Astrocyte of the spinal cord (primary cell): Measurements from ENCODE around the gene MPV17.

Source experiments
- DNase-seq: peaks from one replicate; pipeline ENCODE4 v3.0.0; 2011; ENCODE audit warnings: low read depth, low spot score
- H3K4me3 ChIP-seq: 2 replicates; pipeline ENCODE4 v1.5.1; 2011; ENCODE audit warnings: low read depth, mild to moderate bottlenecking, low read length, moderate library complexity
- in situ Hi-C: cut with HindIII; loops from 2 replicates; pipeline ENCODE4 v1.10.0; 2017; ENCODE audit warnings: low sequenced_read_pairs
- TF ChIP-seq, protein P1 (sequence below): IDR thresholded peaks from 2 replicates; pipeline ENCODE4 v1.5.1; 2012; ENCODE audit warnings: low read depth, mild to moderate bottlenecking, low read length, inconsistent platforms

MPV17 gene

DNA sequence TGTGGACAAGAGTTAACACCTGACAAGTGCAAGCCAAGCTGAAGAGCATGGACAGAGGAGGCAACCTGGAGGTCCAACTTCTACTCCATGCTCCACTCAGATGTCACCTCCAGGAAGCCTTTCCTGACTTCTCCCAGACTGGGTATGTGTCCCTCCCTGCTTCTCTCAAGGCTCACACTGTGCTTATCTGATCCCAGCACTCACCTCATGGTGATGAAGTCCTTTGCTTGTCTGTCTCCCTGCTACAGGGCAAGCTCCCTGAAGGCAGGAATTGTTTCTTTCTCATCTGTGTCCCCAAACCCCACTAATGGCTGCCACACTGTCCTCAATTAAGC, 57.4 kb downstream of the MPV17 start:
- DNase-seq, result no peak
- no peak overlapping the region for H3K4me3 ChIP-seq
- TF ChIP-seq, protein P1, sequence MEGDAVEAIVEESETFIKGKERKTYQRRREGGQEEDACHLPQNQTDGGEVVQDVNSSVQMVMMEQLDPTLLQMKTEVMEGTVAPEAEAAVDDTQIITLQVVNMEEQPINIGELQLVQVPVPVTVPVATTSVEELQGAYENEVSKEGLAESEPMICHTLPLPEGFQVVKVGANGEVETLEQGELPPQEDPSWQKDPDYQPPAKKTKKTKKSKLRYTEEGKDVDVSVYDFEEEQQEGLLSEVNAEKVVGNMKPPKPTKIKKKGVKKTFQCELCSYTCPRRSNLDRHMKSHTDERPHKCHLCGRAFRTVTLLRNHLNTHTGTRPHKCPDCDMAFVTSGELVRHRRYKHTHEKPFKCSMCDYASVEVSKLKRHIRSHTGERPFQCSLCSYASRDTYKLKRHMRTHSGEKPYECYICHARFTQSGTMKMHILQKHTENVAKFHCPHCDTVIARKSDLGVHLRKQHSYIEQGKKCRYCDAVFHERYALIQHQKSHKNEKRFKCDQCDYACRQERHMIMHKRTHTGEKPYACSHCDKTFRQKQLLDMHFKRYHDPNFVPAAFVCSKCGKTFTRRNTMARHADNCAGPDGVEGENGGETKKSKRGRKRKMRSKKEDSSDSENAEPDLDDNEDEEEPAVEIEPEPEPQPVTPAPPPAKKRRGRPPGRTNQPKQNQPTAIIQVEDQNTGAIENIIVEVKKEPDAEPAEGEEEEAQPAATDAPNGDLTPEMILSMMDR, result no peak
- in situ Hi-C loops, result loop anchor here (25.0 kb wide), 1 partner anchor 153 kb away; the partner anchor contains the start of genes ABHD1 and CGREF1

DNA sequence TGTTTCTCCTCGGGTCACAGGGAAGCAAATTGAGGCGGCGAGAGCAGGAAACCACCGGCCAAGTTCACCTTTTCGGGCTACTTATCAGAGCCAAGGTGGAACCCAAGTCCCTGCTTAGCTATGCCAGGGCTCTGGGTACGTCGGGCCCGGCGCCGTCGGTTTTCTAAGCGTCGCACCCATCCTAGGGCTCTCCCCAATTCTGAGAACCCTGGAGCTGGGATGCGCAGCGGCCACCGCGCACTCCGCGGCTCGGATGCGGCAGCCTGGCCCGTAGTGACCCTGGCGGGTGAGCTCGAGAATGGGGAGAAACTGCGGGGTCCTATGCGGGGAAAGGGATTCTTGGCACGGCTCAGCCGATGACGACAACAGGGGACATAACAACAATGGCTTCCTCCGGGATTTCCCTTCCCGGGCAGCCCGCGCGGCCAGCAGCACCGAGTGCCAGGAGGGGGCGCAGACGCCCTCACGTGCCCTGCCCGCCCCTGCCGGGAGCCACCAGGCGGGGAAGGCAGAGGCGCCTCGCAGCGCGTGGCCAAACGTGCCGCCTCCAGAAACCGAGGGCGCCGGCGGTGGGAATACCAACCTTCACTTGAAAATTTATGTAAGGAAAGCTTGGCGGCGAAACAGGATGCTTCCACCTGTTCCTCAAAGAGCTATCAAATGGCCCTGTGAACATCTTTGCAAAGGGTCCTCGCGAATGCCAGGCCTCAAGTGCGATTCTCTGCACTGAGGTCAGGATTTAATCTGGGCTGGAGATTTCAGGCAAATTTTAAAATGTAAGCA, 58.0 kb downstream of the MPV17 start:
- TF ChIP-seq, protein P1, result peak; percentile 56
- in situ Hi-C loops, result loop anchor here (25.0 kb wide), 1 partner anchor 153 kb away; the partner anchor contains the start of genes ABHD1 and CGREF1
- peak; percentile 16 for DNase-seq
- H3K4me3 ChIP-seq, result no peak overlapping the region

DNA sequence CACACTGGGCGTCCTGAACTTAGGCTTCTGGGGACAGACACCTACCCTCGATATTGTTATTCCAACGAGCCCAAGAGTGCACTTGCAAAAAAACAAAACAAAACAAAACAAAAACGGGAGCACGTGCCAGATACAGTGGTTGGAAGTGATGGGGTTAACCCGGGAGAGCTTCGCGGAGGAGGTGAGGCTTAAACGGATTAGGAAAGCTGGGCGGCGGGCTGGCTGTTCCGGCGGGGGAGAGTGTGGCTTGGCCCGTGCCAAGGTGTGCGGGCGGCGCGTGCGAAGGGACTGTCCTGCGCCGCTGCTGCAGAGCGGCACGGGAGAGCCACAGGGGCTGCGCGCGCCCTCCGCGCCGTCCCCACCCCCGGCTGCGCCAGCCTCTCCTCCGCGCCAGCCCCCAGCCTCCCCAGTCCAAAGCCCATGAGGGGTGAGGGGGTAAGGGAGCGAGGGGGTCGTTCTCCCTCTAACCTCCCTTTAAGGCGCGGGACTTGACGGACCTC, 58.6 kb downstream of the MPV17 start:
- in situ Hi-C loops, result loop anchor here (25.0 kb wide), 1 partner anchor 152 kb away; the partner anchor contains the start of genes ABHD1 and CGREF1
- no peak overlapping the region for H3K4me3 ChIP-seq
- DNase-seq, result no peak
- TF ChIP-seq, protein P1, result no peak

DNA sequence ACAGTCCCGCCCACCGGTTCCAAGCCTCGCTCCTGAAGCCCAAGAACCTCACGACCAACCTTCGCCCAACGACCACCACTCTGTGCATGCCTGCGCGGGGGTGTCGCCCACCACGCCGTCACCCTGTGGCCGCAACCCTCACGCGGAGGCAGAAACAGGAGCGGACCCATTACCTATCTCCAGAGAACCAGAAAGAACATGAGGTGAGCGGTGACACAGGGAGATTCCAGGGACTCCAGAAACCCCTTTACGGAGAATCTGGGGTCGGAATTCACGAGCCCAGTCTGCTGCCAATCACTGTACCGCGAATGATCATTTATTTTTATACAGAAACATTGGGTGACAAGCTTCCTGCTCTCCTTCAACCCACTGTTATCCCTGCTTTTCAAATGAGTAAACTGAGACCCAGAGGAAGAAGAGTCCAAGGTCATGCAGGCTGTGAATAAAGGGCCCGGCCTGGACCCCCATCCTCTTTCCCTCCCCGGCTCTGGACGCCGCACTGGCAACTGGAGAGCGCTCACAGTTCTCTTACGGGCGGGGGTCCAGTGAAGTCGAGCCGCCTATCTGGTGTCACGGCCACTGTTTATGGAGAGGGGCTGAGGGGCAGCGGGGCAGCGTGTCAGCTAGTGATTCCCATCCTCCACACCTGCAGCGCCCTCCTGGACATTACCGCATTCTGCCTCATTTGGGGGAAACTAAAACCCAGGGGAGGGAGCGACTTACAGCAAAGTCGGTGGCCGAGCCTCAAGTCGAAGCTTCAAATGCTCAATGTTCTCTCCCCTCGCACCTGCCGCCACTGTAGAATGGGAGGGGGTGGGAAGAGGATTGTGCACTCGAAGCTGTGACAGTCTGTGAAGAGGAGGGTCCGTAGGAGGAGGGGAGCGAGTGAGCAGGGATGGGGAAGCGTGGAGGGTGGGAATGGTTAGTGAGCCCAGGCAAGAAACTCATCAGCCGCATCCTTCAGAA, 59.3 kb downstream of the MPV17 start:
- in situ Hi-C loops, result loop anchor here (25.0 kb wide), 1 partner anchor 151 kb away; the partner anchor contains the start of genes ABHD1 and CGREF1
- TF ChIP-seq, protein P1, result no peak
- no peak for DNase-seq
- H3K4me3 ChIP-seq, result no peak overlapping the region

DNA sequence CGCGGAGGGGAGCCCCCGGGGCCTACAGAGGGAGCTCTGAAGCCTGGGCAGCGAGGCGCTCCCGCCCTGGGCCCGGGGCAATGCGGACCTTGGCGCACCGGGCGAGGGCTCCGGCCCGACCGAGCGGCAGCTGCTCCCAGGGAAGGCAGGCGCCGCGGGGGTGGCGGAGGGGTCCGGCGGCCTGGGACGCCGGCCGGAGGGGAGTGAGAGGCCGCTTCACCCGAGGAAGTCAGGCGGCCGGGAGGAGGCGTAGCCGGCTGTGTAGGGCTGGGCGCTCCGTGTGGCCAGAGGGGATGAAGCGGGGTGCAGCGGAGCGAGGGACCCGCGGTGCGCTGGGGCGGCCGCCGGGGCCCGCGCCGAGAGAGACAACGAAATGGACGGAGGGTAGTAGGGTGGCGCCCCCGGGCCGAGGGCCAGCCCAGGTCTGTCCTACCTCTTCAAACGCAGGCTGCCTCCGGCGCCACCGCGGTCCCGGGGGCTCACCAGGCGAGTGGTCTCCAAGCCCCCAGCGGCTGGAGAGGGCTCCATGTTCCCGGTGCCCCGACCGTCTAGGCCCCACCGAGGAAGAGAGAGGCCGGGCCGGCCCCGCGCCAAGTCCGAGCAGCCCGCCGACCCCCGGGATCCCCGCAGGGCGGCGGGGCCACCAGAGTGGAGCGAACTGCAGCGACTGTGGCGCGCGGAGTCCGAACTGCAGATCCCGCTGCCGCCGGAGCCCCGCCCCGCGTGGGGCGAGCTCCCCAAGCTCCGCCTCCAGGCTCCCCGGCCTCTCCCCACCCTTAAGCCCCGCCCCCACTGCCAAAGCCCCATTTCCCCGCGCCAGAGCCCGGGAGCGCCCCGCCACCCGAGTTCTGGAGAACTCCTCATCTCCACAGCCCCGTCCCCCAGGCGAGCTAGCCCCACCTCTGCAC, 60.3 kb downstream of the MPV17 start, which contains the start of gene SLC30A3:
TSS of gene SLC30A3 (minus strand) at position 669 of the 908 bp plus-strand sequence. CDS start at position 528, 141 bp downstream.
- in situ Hi-C loops, result loop anchor here (25.0 kb wide), 1 partner anchor 150 kb away; the partner anchor contains the start of genes ABHD1 and CGREF1

More for the DNA sequence above, 60.3 kb downstream of the MPV17 start, which contains the start of gene SLC30A3:
- DNase-seq, result no peak
- TF ChIP-seq, protein P1, result no peak
- no peak within 1 kb of the TSS for H3K4me3 ChIP-seq
